ENCODE measurements around the gene RFTN1.

- TF ChIP-seq POLR2A (IDR thresholded peaks at IDR 0.05; ENCODE audit: low read depth, low read length), result no peak
- no peak for TF ChIP-seq POLR2AphosphoS5 (IDR thresholded peaks at IDR 0.05; ENCODE audit: low read depth, low read length)
- no peak for TF ChIP-seq SPI1 (IDR thresholded peaks at IDR 0.05; ENCODE audit: low read depth, low read length)
- no peak for TF ChIP-seq PAX5 (IDR thresholded peaks at IDR 0.05; ENCODE audit: insufficient read depth, low read length, severe bottlenecking)
Observed at GRCh38 chr3:16552757-16553156, 39.3 kb upstream of the RFTN1 start.
